HUES64 (cell line): Measurements from ENCODE around the gene SLC39A2.
"Not testable (repeated sequence)": the region's sequence is repeated elsewhere in the genome, so short reads cannot be mapped to it uniquely, and the experiment has no call there.

Experiments
- H3K27ac ChIP-seq: 2 replicates; pipeline ENCODE4 v1.7.0; 2013; ENCODE audit warnings: low read depth, low read length, inconsistent platforms
- H3K27me3 ChIP-seq: 2 replicates; pipeline ENCODE4 v1.6.1; 2013; ENCODE audit warnings: mild to moderate bottlenecking, low read length; ENCODE audit not compliant: insufficient read depth
- H3K36me3 ChIP-seq: 2 replicates; pipeline ENCODE4 v1.6.1; 2013; ENCODE audit warnings: mild to moderate bottlenecking, low read length; ENCODE audit not compliant: insufficient read depth
- H3K4me1 ChIP-seq: 2 replicates; pipeline ENCODE4 v1.6.1; 2013; ENCODE audit warnings: mild to moderate bottlenecking, low read length, moderate library complexity; ENCODE audit not compliant: insufficient read depth
- H3K4me3 ChIP-seq: 2 replicates; pipeline ENCODE4 v1.5.1; 2013; ENCODE audit warnings: mild to moderate bottlenecking, low read length, moderate library complexity
- H3K9ac ChIP-seq: 2 replicates; pipeline ENCODE4 v1.6.1; 2013; ENCODE audit warnings: mild to moderate bottlenecking, low read depth, low read length
- H3K9me3 ChIP-seq: 2 replicates; pipeline ENCODE4 v1.6.1; 2013; ENCODE audit warnings: low read depth, low read length; ENCODE audit not compliant: insufficient read depth
- WGBS: fragments of 150-250, 120-280 bp; methylation state at CpG from one replicate; pipeline ENCODE4 v1.1.7; 2013; ENCODE audit warnings: missing lambda C conversion rate; 5-methylcytosine and 5-hydroxymethylcytosine counted together

SLC39A2 gene

DNA sequence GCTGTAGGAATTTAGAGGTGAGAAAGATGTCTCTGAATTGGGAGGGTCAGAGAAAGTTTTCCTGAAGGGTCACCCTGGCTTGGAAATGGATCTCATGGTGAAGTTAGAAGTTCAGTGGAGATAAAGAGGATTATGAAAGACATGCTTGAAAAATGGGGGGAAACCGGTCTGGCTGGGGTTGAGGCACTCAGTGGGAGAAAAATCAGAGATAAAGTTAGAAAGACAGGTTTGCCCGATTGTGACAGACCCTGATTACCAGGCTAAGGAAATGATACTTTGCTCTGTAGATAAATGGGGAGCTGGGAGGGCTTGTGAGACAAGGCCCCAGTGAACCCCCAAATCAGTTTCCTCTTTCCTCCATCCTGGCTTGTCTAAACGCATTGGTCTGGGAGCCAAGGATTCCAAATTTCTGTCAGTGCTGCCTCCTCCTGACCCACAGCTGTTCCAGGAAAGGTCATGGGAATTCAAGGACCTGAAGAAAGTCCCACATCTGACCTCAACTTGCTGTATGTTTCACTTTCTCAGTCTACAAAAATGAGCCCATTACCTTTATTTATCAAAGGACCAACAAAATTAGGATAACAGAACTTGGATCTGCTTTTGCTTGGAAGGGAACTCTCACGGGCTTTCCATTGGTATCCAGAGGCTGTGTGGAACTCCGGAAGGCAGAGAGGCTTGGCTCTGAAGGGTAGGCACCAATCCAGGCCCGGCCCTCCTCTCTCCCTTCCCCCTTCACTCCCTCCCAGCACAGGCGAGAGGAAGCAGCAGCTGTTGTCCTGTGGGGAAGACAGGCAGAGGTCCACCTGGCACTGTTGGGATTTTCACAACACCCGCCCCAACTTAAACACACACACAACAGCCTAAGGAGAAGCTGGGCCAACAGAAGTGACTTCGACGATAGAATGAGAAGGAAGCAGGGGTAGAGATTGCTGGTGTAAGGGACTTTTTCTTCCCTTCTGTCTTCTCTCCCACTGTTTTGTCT lies 39.6 kb downstream of the SLC39A2 start:
- Histone ChIP-seq H3K36me3 (no peaks in the 10 kb centered on the region), H3K4me1 (peaks cover 16% of the 10 kb centered on the region), H3K27me3 (no peaks in the 10 kb centered on the region), H3K9ac (no peak overlapping the region; the same call in 1 of the 2 replicates), H3K4me3 (no peak overlapping the region), H3K9me3 (no peaks in the 10 kb centered on the region), H3K27ac (no peak overlapping the region)
- 37% methylated on average over 7 of the region's 10 CpGs for WGBS

DNA sequence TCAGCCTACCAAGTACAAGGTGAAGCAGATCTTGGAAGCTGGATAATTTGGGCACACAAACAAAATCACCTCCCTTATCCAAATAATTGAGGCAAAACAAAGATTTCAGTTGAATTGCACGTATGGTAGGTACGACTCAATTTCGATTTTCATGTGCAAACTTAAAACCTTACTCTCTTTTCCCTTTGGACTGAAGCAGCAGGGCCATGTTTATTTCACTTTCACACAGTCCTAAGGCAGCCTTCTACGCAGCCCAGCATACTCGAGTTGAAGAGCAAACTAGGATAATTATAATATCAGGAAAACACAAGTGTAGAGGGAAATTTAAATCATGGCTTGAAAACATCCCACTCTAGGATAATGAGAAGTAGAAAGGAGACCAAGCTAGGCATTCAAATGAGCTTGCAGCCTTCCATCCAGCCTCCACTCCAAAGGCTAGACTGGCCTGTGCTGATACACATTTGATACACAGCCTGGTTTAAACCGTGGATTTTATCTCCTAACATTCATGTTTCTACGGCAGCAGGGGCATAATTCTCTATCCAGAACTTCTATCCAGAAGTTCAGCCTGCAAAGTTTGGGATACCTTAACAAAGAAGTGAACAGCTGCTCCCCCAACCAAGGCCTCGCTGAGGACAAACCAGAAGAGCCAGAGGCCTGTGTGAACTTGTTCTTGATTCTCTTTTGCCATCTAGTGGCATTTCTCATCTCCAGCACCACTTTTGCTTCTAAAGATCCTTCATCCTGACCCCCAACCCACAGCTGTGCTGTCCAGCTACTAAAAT lies 40.7 kb downstream of the SLC39A2 start:
- Histone ChIP-seq H3K9ac (no peak overlapping the region), H3K9me3 (no peaks in the 10 kb centered on the region), H3K27ac (no peak overlapping the region), H3K36me3 (no peaks in the 10 kb centered on the region), H3K27me3 (no peaks in the 10 kb centered on the region), H3K4me1 (peaks cover 16% of the 10 kb centered on the region), H3K4me3 (no peak overlapping the region)
- WGBS, result 61% methylated on average over 6 of the region's 8 CpGs

DNA sequence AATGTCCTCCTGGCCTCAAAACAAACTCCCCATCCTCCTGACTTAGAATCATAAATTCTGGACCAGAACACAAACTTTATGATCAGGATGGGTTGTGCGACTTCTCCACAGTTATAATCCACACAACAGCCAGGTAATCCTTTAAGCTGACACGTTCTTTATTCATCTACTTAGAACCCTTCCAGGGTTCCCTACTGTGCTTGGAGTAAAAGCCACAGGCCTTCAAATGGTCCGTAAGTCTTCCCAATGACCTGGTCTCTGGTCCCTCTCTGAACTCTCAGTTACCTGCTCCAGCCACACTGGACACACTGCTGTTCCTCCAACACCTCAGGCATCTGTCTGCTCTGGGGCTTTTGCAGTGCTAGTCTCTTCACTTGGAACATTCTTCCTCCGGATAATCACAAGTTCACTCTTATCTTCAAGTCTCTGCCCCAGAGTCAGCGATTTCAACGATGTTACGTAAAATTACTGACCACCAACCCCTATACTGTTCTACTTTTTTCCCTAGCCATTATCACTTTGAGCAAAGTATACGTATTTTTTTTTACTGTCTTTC lies 41.4 kb downstream of the SLC39A2 start:
- Histone ChIP-seq H3K4me1 (peaks cover 16% of the 10 kb centered on the region), H3K27ac (no peak overlapping the region)

DNA sequence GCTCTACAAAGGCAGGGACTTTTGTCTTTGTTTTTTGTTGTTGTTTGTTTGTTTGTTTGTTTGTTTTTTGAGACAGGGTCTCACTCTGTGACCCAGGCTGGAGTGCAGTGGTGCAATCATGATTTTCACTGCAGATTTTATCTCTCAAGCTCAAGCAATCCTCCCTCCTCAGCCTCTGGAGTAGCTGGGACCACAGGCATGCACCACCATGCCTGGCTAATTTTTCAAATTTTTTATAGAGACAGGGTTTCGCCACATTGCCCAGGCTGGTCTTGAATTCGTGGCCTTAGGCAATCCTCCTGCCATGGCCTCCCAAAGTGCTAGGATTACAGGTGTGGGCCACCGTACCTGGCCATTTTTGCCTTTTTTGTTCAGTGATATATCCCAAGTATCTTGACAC lies 41.8 kb downstream of the SLC39A2 start:
- not testable (repeated sequence) for H3K4me3 ChIP-seq, H3K36me3 ChIP-seq, H3K27ac ChIP-seq, H3K9ac ChIP-seq, H3K9me3 ChIP-seq, H3K27me3 ChIP-seq
- 92% methylated on average over 3 of the region's 3 CpGs for WGBS
- H3K4me1 ChIP-seq, result peaks cover 16% of the 10 kb centered on the region

More for the DNA sequence above, 41.4 kb downstream of the SLC39A2 start:
- 78% methylated on average over 8 of the region's 8 CpGs for WGBS
- Histone ChIP-seq H3K9me3 (no peaks in the 10 kb centered on the region), H3K9ac (no peak overlapping the region), H3K36me3 (no peaks in the 10 kb centered on the region), H3K27me3 (no peaks in the 10 kb centered on the region), H3K4me3 (no peak overlapping the region)

DNA sequence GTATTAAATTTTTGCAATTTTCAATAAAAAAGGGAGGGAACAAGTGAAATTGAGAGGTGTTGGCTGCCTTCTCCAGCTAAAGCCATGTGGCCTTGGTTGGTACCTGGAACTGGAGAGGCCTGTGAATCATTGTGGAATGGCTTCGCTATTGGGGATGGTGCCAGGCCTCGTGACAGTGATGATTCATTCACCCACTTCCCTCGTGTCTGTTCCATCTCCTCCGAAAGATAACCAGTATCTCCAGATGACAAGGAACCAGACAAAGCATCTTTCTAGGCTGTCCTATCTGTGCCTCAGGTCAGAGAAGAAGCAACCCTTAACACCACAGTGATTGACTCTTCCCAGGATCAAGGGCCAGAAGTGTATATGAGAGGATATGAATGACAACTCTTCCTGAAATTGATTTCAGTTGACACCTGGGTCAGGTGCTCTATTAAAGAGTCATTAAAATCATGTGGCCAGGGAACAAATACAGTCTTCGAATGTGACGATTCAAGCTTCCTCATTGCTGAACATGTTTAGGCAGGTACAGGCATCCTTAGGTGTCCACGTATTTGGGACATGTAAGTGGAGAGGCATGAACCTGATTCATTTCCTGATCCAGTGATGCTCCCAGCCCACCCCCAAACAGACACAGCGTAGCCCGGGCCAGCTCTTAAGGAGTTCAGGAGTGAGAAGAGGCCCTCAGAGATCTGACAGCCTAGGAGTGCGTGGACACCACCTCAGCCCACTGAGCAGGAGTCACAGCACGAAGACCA lies 42.8 kb downstream of the SLC39A2 start, which contains the start of gene RNASE7:
TSS of gene RNASE7 (plus strand) at position 687 of the 758 bp plus-strand sequence. CDS start 631 bp downstream, outside the sequence.
- 90% methylated on average over 11 of the region's 11 CpGs for WGBS
- H3K27ac ChIP-seq, result no peak within 1 kb of the TSS
- H3K27me3 ChIP-seq, result no peaks in the 10 kb centered on the region
- H3K9me3 ChIP-seq, result no peaks in the 10 kb centered on the region
- peaks cover 16% of the 10 kb centered on the region for H3K4me1 ChIP-seq
- H3K36me3 ChIP-seq, result no peaks in the 10 kb centered on the region
- H3K9ac ChIP-seq, result no peak within 1 kb of the TSS
- H3K4me3 ChIP-seq, result no peak within 1 kb of the TSS

DNA sequence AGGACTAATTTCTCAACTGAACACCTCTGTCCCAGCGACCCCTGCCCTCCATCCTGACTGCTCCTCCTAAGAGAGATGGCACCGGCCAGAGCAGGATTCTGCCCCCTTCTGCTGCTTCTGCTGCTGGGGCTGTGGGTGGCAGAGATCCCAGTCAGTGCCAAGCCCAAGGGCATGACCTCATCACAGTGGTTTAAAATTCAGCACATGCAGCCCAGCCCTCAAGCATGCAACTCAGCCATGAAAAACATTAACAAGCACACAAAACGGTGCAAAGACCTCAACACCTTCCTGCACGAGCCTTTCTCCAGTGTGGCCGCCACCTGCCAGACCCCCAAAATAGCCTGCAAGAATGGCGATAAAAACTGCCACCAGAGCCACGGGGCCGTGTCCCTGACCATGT lies 43.8 kb downstream of the SLC39A2 start:
- 88% methylated on average over 8 of the region's 8 CpGs for WGBS
- H3K36me3 ChIP-seq, result no peaks in the 10 kb centered on the region
- no peak overlapping the region for H3K9ac ChIP-seq
- H3K27ac ChIP-seq, result no peak overlapping the region
- no peaks in the 10 kb centered on the region for H3K9me3 ChIP-seq
- H3K4me1 ChIP-seq, result peaks cover 16% of the 10 kb centered on the region
- no peak overlapping the region for H3K4me3 ChIP-seq
- no peaks in the 10 kb centered on the region for H3K27me3 ChIP-seq

DNA sequence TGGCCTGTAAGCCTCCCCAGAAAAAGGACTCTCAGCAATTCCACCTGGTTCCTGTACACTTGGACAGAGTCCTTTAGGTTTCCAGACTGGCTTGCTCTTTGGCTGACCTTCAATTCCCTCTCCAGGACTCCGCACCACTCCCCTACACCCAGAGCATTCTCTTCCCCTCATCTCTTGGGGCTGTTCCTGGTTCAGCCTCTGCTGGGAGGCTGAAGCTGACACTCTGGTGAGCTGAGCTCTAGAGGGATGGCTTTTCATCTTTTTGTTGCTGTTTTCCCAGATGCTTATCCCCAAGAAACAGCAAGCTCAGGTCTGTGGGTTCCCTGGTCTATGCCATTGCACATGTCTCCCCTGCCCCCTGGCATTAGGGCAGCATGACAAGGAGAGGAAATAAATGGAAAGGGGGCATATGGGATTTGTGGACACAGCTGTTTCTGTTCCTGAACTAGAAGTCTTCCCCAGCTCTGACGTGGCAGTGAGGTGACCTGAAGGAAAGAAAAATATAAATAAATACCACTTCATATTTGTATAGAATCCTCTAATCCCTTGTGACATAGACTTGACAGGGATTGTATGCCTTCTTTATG lies 44.4 kb downstream of the SLC39A2 start:
- no peak overlapping the region for H3K9ac ChIP-seq
- H3K4me1 ChIP-seq, result peaks cover 15% of the 10 kb centered on the region
- no peak overlapping the region for H3K27ac ChIP-seq
- no peaks in the 10 kb centered on the region for H3K9me3 ChIP-seq
- no peaks in the 10 kb centered on the region for H3K36me3 ChIP-seq
- H3K27me3 ChIP-seq, result no peaks in the 10 kb centered on the region
- no peak overlapping the region for H3K4me3 ChIP-seq
- WGBS, result 83% methylated on average over 1 of the region's 2 CpGs

DNA sequence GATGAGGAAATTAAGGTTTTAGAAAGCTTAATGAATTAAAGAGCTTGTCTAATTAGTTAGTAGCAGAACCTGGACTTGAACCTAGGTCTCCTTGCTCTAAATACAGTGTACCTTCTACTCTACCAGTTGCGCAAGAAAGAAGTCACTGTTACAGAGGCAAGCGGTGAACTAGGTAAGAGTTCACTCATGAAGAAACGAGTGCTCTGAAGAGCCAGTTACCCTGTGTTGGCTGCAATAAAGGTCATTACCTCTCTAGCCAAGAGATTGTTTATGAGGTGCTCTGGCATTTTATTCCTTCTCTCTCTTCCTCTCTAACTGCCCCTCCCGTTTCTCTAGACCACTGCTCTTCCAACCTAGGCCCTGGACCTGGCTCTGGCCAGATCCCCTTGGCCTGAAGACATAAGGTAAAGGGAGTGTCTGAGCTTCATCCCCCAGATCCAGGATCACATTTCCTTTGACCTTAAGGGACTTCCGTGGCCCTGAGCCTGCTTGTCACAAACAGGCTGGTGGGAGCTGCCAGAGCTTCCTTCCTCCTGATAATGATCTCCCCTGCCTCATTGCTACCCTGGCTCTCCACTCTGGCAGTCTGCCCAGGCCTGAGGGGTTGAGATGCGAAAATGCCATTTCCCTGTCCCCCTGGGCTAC lies 45.0 kb downstream of the SLC39A2 start:
- Histone ChIP-seq H3K4me3 (no peak overlapping the region), H3K27ac (no peak overlapping the region), H3K4me1 (peaks cover 9% of the 10 kb centered on the region), H3K27me3 (no peaks in the 10 kb centered on the region), H3K9me3 (no peaks in the 10 kb centered on the region), H3K36me3 (no peaks in the 10 kb centered on the region), H3K9ac (no peak overlapping the region)
- 89% methylated on average over 6 of the region's 6 CpGs for WGBS

DNA sequence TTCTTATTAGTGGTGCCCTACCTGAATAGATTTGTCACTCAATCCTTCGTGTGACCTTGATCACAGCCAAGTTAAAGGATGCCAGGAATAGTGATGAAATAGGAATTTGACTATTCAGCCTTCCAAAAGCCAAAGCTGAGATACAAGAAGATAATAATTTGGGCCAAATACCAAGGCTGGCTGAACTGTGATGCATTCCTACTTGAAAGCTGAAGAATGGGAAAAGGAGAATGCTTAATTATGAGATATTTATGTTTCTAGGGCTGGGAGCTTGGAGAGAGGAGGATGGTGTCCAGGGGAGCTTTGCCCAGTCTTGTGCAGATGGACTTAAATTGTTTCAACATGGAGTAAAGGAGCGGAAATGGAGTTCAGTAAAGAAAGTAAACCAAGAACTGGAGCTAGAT lies 48.3 kb downstream of the SLC39A2 start:
- H3K9ac ChIP-seq, result no peak overlapping the region
- H3K4me3 ChIP-seq, result no peak overlapping the region
- no peaks in the 10 kb centered on the region for H3K27me3 ChIP-seq
- H3K4me1 ChIP-seq, result no peaks in the 10 kb centered on the region
- 87% methylated on average over 2 of the region's 2 CpGs for WGBS
- H3K9me3 ChIP-seq, result no peaks in the 10 kb centered on the region
- H3K36me3 ChIP-seq, result no peaks in the 10 kb centered on the region
- H3K27ac ChIP-seq, result no peak overlapping the region

DNA sequence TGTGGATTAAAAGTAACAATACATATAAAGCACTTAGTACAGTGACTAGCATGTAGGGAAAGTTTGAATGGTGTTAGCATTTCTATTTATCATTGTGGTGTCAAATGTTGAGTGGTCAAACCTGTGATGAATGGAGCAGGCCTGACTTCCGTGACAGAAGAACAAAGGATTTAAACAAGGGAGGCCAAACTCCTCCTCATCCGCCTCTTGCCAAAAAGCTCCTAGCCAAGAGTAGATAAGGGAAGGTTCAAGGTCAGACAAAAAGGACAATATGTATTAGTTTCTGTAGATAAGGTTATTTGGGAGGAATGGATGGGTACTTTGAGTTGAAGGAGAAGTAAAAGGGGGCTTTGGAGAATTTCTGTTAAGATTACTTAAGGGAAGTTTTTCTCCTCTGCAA lies 49.5 kb downstream of the SLC39A2 start:
- 92% methylated on average over 2 of the region's 2 CpGs for WGBS
- no peaks in the 10 kb centered on the region for H3K27me3 ChIP-seq
- H3K4me3 ChIP-seq, result no peak overlapping the region
- no peaks in the 10 kb centered on the region for H3K36me3 ChIP-seq
- no peaks in the 10 kb centered on the region for H3K4me1 ChIP-seq
- no peak overlapping the region for H3K27ac ChIP-seq
- no peak overlapping the region for H3K9ac ChIP-seq
- no peaks in the 10 kb centered on the region for H3K9me3 ChIP-seq
